CD14-positive monocyte (primary cell): ENCODE measurements around the gene STOML3. TPM values are rescaled to one million over a fixed set of nuclear protein-coding genes. Genes with fewer than 3 reads are reported as not detected.

Experiments used
- DNase-seq, 3 donors: peaks; one replicate each; pipeline ENCODE4 v3.0.0-alpha.2; 2011 to 2022
- H2AFZ ChIP-seq: 2 replicates; pipeline ENCODE4 v1.6.0; 2012; ENCODE audit warnings: mild to moderate bottlenecking, low read depth, low read length, inconsistent platforms; ENCODE audit not compliant: insufficient read depth, poor library complexity, severe bottlenecking
- H3K27ac ChIP-seq, 2 donors: 1 replicate in 1 of 2; 2 replicates in 1 of 2; pipeline ENCODE4 v1.5.1; 2012 to 2013; ENCODE audit warnings: low read length in 2 of 2, control low read depth in 1 of 2, inconsistent platforms in 1 of 2, low read depth in 1 of 2, mild to moderate bottlenecking in 1 of 2
- H3K27me3 ChIP-seq, 2 donors: one replicate each; pipeline versions ENCODE4 v1.6.0 to v1.6.1; 2011 to 2013; ENCODE audit warnings: low read length in 2 of 2; ENCODE audit not compliant: control insufficient read depth in 2 of 2, insufficient read depth in 2 of 2
- H3K36me3 ChIP-seq, 2 donors: replicated peaks in 1 of 2; 1 replicate in 1 of 2; 2 replicates in 1 of 2; pipeline versions ENCODE4 v1.5.1 to v1.6.1; 2012 to 2013; ENCODE audit warnings: low read length in 2 of 2, control low read depth in 1 of 2, inconsistent platforms in 1 of 2, mild to moderate bottlenecking in 1 of 2; ENCODE audit not compliant: insufficient read depth in 2 of 2, control insufficient read depth in 1 of 2
- H3K4me1 ChIP-seq, 2 donors: 1 replicate in 1 of 2; 2 replicates in 1 of 2; pipeline versions ENCODE4 v1.5.1 to v1.6.1; 2012 to 2013; ENCODE audit warnings: low read length in 2 of 2, control low read depth in 1 of 2, inconsistent platforms in 1 of 2, mild to moderate bottlenecking in 1 of 2, moderate library complexity in 1 of 2; ENCODE audit not compliant: insufficient read depth in 2 of 2, control insufficient read depth in 1 of 2
- H3K4me2 ChIP-seq: replicated peaks from 2 replicates; pipeline ENCODE3; 2012; ENCODE audit warnings: low read length, moderate library complexity, mild to moderate bottlenecking; ENCODE audit not compliant: poor library complexity, severe bottlenecking; ENCODE audit errors: extremely low read depth
- H3K4me3 ChIP-seq, 3 experiments: fragments of 200-600 bp in 1 of 3; sonication (generic) in 1 of 3; replicated peaks in 1 of 3; 1 replicate in 2 of 3; 2 replicates in 1 of 3; pipeline ENCODE4 v1.5.1; 2011 to 2013; ENCODE audit warnings: low read length in 3 of 3, mild to moderate bottlenecking in 3 of 3, control low read depth in 2 of 3, low read depth in 2 of 3, inconsistent platforms in 1 of 3, moderate library complexity in 1 of 3
- H3K79me2 ChIP-seq: 2 replicates; pipeline ENCODE4 v1.6.0; 2012; ENCODE audit warnings: mild to moderate bottlenecking, control low read depth, inconsistent platforms, low read length, moderate library complexity; ENCODE audit not compliant: insufficient read depth
- H3K9ac ChIP-seq: 2 replicates; pipeline ENCODE4 v1.6.0; 2017; ENCODE audit warnings: low read length, mild to moderate bottlenecking; ENCODE audit not compliant: insufficient read depth, poor library complexity, severe bottlenecking
- H3K9me3 ChIP-seq, 2 donors: replicated peaks in 1 of 2; 1 replicate in 1 of 2; 2 replicates in 1 of 2; pipeline versions ENCODE4 v1.5.1 to v1.6.1; 2012 to 2013; ENCODE audit warnings: low read length in 2 of 2, control low read depth in 1 of 2; ENCODE audit not compliant: control insufficient read depth in 1 of 2, insufficient read depth in 1 of 2
- H4K20me1 ChIP-seq: 2 replicates; pipeline ENCODE4 v1.6.0; 2012; ENCODE audit warnings: mild to moderate bottlenecking, low read length, control low read depth, moderate library complexity; ENCODE audit not compliant: insufficient read depth
- H3K27ac Mint-ChIP-seq, 7 donors: one replicate each; pipeline ENCODE4 v1.8.0; 2020; ENCODE audit warnings: mild to moderate bottlenecking in 7 of 7, mixed read lengths in 7 of 7, moderate library complexity in 6 of 7, inconsistent platforms in 2 of 7
- H3K27me3 Mint-ChIP-seq, 3 donors: one replicate each; pipeline ENCODE4 v1.8.0; 2021 to 2022; ENCODE audit warnings: low read depth in 3 of 3, mild to moderate bottlenecking in 3 of 3, mixed read lengths in 3 of 3, moderate library complexity in 3 of 3, inconsistent platforms in 1 of 3
- H3K36me3 Mint-ChIP-seq, 2 donors: one replicate each; pipeline ENCODE4 v1.8.0; 2020; ENCODE audit warnings: mixed read lengths in 2 of 2, inconsistent platforms in 1 of 2, mild to moderate bottlenecking in 1 of 2
- H3K4me1 Mint-ChIP-seq: one replicate; pipeline ENCODE4 v1.8.0; 2020; ENCODE audit warnings: mild to moderate bottlenecking, mixed read lengths
- H3K4me3 Mint-ChIP-seq, 2 donors: one replicate each; pipeline ENCODE4 v1.8.0; 2020; ENCODE audit warnings: mild to moderate bottlenecking in 2 of 2, mixed read lengths in 2 of 2, moderate library complexity in 1 of 2
- H3K9me3 Mint-ChIP-seq, 7 donors: one replicate each; pipeline ENCODE4 v1.8.0; 2020 to 2022; ENCODE audit warnings: mixed read lengths in 7 of 7, mild to moderate bottlenecking in 6 of 7, moderate library complexity in 6 of 7, inconsistent platforms in 2 of 7
- WGBS: methylation state at CpG from one replicate; pipeline ENCODE4 v1.1.5; 2013; ENCODE audit warnings: missing lambda C conversion rate; ENCODE audit not compliant: insufficient coverage; 5-methylcytosine and 5-hydroxymethylcytosine counted together
- intact Hi-C, 2 donors: fragments of 100-400 bp; cut with micrococcal nuclease; formaldehyde crosslinking; loops; one replicate each; pipeline versions ENCODE4 v1.15.0 to v1.15.1; 2023
- polyA plus RNA-seq, 3 donors: library from polyadenylated mRNA; depleted of rRNA in 1 of 3; unstranded in 2 of 3; stranded (reverse) in 1 of 3; fragments of 300-500 nt in 2 of 3; fragments of >200 nt in 1 of 3; fragmentation: Illumina TruSeq in 2 of 3; gene quantifications; 1 replicate in 2 of 3; 2 replicates in 1 of 3; pipeline ENCODE4 v1.2.3, GENCODE V29; 2012 to 2021
- TF ChIP-seq, protein P1 (sequence below): fragments of 200-600 bp; IDR thresholded peaks from one replicate; pipeline ENCODE4 v1.8.0; 2022; ENCODE audit warnings: antibody characterized with exemption, mild to moderate bottlenecking

Gene STOML3
- polyA plus RNA-seq, 3 donors: not detected

- Histone ChIP-seq H3K36me3 (peaks cover 0 to 8% of the 10 kb centered on the region in 2 donors), H3K79me2 (peaks cover 88% of the 10 kb centered on the region), H4K20me1 (peaks cover 56% of the 10 kb centered on the region), H3K4me2 (peak overlapping the region; percentile 81), H3K27me3 (no peaks in the 10 kb centered on the region), H3K4me1 (peaks cover 49 to 60% of the 10 kb centered on the region in 2 donors), H2AFZ (peak overlapping the region; percentile 83), H3K9me3 (no peaks in the 10 kb centered on the region), H3K9ac (peak overlapping the region; percentile 25), H3K4me3 (peak overlapping the region; percentile 84 to 97 (median 94)), H3K27ac (peak overlapping the region in 1 of 2 donors; percentile 91)
- H3K27me3 Mint-ChIP-seq: peaks cover 0 to 3% (median 0%) of the 10 kb centered on the region in 3 donors
- H3K4me3 Mint-ChIP-seq: peak overlapping the region; percentile 90 to 93
- no peaks in the 10 kb centered on the region for H3K9me3 Mint-ChIP-seq
- TF ChIP-seq, protein P1, sequence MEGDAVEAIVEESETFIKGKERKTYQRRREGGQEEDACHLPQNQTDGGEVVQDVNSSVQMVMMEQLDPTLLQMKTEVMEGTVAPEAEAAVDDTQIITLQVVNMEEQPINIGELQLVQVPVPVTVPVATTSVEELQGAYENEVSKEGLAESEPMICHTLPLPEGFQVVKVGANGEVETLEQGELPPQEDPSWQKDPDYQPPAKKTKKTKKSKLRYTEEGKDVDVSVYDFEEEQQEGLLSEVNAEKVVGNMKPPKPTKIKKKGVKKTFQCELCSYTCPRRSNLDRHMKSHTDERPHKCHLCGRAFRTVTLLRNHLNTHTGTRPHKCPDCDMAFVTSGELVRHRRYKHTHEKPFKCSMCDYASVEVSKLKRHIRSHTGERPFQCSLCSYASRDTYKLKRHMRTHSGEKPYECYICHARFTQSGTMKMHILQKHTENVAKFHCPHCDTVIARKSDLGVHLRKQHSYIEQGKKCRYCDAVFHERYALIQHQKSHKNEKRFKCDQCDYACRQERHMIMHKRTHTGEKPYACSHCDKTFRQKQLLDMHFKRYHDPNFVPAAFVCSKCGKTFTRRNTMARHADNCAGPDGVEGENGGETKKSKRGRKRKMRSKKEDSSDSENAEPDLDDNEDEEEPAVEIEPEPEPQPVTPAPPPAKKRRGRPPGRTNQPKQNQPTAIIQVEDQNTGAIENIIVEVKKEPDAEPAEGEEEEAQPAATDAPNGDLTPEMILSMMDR: no peak
- intact Hi-C loops: no loop called here
- H3K27ac Mint-ChIP-seq: peak overlapping the region in 1 of 7 donors; percentile 46
- H3K36me3 Mint-ChIP-seq: peaks cover 11 to 12% of the 10 kb centered on the region in 2 donors
- H3K4me1 Mint-ChIP-seq: peaks cover 57% of the 10 kb centered on the region
- DNase-seq: no peak
- no CpG with 5 or more reads among the region's 9 CpGs for WGBS
Observed at GRCh38 chr13:39036212-39036611, 45.6 kb upstream of the STOML3 start.

DNA sequence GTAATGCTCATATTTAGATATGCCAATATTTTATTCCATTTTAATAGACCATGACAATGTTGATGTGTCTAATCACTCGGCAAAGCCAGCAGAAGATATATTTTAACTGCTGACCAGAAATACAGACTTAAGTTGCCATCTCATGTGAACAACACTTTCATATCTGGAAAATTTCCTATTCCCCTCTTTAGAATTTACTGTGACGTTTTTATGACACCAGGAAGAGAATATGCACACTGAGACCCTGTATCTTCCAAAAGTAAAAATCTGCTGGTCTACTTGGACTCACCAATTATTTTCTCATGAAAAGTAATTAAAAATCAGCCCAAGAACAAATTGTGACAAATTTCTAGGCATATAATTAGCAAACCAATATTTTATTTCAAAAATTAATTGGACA is 45.2 kb upstream of the STOML3 start:
- H3K27me3 Mint-ChIP-seq: peaks cover 0 to 3% (median 0%) of the 10 kb centered on the region in 3 donors
- Histone ChIP-seq H3K27ac (peak overlapping the region in 1 of 2 donors; percentile 24), H3K27me3 (no peaks in the 10 kb centered on the region), H3K4me1 (peaks cover 48 to 55% of the 10 kb centered on the region in 2 donors), H3K79me2 (peaks cover 88% of the 10 kb centered on the region), H3K36me3 (peaks cover 1 to 12% of the 10 kb centered on the region in 2 donors), H2AFZ (peak overlapping the region; percentile 83), H3K4me3 (peak overlapping the region; percentile 84 to 97 (median 94)), H4K20me1 (peaks cover 57% of the 10 kb centered on the region), H3K4me2 (peak overlapping the region; percentile 81), H3K9ac (peak overlapping the region; percentile 25), H3K9me3 (no peaks in the 10 kb centered on the region)
- peak overlapping the region in 1 of 7 donors; percentile 59 for H3K27ac Mint-ChIP-seq
- H3K4me1 Mint-ChIP-seq: peaks cover 53% of the 10 kb centered on the region
- TF ChIP-seq, protein P1: no peak
- intact Hi-C loops: no loop called here
- no peaks in the 10 kb centered on the region for H3K9me3 Mint-ChIP-seq
- H3K36me3 Mint-ChIP-seq: peaks cover 13 to 14% of the 10 kb centered on the region in 2 donors
- H3K4me3 Mint-ChIP-seq: peak overlapping the region; percentile 58 to 93
- 42% methylated on average over 2 of the region's 2 CpGs for WGBS
- no peak for DNase-seq
